Central memory CD4-positive, alpha-beta T cell (primary cell): Measurements from ENCODE around the gene PERM1.
"Not testable (repeated sequence)": the region's sequence is repeated elsewhere in the genome, so short reads cannot be mapped to it uniquely, and the experiment has no call there.

ENCODE experiments used
- DNase-seq: peaks from one replicate; pipeline ENCODE4 v3.0.0; 2022

Gene PERM1

GRCh38 chr1:978069-978834, 3.6 kb downstream of the PERM1 start:
- DNase-seq, result no peak

GRCh38 chr1:976791-977190, 5.1 kb downstream of the PERM1 start:
- not testable (repeated sequence) for DNase-seq

- DNase-seq, result peak; percentile 48
Observed at GRCh38 chr1:975896-976683, 5.8 kb downstream of the PERM1 start.

DNA sequence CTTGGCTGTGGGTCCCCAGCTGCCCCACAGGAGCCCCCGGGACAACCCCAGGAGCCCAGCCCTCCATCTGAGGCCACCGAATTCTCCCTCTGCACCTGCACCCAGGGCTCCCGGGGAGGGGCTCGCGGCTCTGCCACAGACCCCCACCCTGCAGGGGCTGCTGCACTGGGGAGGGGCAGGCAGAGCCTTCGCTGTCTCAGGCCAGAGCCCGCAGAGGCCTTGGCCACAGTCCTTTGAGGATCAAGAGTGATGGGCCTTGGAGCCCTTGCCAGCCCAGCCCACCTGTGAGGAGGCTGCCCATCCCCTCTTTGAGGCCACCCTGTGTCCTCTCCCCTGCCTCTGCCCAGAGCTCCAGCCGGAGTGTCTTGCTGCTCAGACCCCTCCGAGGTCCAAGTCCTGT, 6.5 kb downstream of the PERM1 start:
- DNase-seq, result no peak

DNA sequence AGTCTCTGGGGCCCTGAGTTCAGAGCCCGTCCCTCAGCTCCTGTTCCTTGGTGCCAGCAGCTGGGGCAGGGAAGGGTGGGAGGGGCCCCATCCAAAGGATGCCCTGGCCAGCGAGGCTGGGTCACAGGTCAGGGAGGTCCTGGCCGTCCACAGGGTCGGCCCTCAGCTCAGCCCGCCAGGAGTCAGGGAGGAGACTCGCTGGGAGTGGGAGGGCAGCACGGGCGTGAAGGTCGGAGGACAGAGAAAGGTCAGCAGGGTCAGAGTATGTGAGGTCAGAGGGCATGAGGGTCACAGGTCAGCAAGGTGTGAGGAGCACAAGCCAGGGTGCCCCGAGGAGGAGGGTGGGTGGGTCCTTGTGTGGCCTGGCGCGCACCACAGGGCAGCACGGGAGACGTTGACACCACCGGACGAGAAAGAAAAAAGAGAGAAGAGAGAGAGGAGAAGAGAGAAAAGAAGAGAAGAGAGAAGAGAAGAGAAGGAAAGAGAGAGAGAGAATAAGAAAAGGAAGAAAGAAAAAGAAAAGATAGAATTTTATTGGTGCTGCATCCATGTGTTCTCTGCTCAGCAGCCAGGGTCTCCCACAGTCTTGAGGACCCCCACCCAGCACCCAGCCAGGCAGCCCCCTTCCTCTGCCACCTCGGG, 7.1 kb downstream of the PERM1 start:
- DNase-seq, result no peak

GRCh38 chr1:974293-974640, 7.6 kb downstream of the PERM1 start:
- no peak for DNase-seq

DNA sequence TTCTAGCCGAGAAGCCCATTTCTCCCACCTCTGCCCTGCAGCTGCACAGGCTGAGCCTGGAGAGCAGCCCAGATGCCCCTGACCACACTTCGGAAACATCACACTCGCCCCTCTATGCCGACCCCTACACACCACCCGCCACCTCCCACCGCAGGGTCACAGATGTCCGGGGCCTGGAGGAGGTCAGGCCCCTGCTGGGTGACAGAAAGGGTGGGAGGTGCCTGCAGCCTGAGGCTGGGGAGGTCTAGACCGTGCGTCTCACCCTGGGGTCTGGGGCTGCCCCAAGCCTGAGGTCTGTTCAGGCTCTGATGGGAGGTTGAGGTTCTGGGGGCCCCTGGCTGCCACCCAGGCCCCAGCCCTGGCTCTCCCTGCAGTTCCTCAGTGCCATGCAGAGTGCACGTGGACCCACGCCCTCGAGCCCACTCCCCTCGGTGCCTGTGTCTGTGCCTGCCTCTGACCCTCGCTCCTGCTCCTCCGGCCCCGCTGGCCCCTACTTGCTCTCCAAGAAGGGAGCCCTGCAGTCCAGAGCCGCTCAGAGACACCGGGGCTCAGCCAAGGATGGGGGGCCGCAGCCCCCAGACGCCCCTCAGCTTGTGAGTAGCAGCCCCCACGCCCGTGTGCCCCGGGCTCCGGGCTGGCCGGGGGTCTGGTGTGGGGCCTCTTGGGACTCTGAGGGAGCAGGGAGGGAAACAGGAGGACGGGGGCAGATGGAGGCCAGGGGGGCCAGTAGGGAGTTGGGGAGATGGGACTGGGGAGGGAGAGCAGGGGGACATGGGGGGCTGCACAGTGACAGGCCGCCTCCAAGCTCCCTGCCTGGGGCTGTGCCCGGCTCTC, 8.2 kb downstream of the PERM1 start:
- DNase-seq, result no peak

DNA sequence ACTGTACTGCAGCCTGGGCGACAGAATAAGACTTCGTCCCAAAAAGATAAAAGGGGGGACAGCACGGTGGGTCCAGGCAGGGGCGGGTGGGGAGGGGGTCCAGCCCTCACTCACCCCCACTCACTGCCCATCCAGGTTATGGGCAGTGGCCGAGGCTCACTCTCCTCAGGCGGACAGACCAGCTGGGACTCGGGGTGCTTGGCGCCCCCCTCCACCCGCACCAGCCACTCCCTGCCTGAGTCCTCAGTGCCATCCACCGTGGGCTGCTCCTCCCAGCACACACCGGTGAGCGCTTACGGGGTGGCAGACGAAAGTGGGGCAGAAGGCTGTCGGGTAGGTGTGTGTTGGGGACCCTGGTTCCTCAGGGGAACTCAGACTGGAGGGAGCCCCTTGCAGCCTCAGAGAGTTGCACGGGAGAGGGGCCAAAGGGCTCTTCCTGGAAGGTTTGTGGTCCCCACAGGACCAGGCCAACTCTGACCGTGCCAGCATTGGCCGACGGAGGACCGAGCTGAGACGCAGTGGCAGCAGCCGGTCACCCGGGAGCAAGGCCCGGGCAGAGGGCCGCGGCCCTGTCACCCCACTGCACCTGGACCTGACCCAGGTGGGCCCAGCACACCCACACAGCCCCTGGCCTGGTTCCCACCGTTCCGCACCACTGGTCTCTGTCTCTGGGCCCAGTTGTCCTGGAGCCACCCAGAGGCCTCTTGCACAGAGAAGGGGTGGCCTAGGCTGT, 9.0 kb downstream of the PERM1 start:
- no peak for DNase-seq

DNA sequence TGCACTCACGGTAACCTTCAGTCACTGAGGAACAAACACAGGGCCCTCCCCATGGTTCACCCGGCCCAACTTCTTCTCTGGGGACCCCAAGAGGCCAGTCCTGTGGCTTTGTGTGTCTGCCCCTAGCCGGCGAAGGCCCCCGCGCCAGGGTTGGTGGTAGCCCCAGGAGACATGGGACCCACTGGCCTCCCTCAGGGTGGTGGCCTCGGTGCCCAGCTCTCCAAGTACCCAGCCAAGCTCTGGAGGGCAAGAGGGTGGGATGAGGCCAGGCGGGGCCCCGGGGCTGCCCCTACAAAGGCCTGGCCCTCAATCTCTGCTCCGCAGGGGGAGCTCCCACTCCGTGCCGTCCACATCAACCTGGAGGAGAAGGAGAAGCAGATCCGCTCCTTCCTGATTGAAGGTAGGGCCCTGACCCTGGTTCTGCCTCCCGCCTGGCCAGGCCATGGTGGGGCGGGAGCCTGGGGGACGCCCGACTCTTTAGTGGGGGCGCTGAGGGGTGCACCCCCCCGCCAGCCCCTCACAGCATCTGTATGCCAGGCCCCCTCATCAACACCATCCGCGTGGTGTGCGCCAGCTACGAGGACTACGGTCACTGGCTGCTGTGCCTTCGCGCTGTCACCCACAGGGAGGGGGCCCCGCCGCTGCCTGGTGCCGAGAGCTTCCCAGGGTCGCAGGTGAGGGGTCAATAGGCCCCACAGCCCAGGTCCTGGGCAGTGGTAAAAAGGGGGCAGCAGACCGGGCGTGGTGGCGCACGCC, 10.0 kb downstream of the PERM1 start:
- no peak for DNase-seq

GRCh38 chr1:970973-971730, 10.7 kb downstream of the PERM1 start:
- no peak for DNase-seq

GRCh38 chr1:970242-970972, 11.5 kb downstream of the PERM1 start:
- DNase-seq, result no peak

- no peak for DNase-seq
Observed at GRCh38 chr1:969260-969855, 12.5 kb downstream of the PERM1 start.

DNA sequence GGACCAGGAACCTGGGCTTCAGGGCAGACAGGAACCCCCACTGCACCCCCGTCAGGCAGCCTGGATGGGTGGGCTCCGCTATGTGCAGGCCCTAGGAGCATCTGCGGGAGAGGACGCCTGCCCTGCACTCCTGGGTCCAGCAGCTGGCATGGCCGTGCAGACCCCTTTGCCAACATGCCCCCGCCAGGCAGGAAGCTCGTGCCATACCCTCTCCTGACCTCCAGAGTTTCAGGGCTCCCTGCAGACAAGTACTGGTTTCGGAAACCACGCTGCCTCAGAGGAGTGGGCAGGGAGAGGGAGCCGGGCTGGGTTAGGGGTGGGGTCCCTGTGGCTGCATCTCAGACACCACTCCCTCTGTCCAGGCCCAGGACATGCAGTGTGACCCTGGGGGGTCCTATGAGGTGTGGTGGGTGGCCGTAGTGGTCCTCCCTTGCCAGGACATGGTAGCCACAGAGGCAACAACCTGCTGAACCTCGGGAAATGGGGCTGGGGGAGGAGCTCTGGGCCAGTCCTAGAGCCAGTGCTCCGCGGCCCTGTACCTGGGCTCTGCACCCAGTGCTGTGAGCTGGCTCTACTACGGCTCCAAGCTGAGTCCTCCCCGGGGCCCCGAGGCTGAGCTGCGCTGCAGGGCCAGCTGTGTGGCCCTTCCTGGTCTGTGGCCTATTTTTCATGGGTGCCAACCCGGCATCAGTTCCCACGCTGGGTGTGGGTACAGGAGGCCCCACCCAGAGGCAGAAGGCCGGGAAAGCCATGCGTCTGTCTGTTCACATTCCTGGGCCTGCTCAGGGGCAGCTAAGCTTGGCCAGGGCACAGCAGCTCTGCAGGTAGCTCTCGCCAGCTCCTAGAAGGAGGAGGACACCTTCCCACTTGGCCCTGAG, 14.2 kb downstream of the PERM1 start:
- no peak for DNase-seq

DNA sequence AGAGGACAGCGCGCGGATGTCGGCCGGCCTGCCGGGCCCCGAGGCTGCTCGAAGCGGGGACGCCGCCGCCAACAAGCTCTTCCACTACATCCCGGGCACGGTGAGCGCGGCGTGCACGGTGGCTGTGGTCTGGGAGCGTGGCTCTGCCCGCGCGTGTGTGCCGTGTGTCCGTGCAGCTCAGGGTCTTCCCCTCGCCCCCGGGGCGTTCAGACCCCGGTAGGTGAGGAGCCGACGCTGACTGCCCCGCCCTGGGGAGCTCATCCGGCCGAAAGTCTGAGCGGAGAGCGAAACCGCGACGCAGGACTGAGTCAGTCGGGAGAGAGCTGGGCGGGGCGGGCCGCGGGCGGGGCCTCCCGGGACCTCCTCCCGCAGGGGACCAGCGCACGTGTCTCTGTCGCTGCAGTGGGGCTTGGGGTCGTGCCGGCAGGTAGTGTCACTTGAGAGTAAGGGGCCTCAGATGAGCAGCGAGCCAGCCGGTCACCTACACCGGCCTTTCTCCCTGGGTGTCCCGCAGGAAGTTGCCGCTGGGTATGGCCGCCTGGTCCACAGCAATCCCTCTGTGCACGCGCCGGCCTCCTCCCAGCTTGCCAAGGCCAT, 15.1 kb downstream of the PERM1 start:
- peak; percentile 58 for DNase-seq

GRCh38 chr1:966135-966703, 15.7 kb downstream of the PERM1 start, which contains the start of gene PLEKHN1:
Gene PLEKHN1 (plus strand): TSS chr1:966482. CDS start chr1:966532, 50 bp downstream.
- DNase-seq, result no peak

DNA sequence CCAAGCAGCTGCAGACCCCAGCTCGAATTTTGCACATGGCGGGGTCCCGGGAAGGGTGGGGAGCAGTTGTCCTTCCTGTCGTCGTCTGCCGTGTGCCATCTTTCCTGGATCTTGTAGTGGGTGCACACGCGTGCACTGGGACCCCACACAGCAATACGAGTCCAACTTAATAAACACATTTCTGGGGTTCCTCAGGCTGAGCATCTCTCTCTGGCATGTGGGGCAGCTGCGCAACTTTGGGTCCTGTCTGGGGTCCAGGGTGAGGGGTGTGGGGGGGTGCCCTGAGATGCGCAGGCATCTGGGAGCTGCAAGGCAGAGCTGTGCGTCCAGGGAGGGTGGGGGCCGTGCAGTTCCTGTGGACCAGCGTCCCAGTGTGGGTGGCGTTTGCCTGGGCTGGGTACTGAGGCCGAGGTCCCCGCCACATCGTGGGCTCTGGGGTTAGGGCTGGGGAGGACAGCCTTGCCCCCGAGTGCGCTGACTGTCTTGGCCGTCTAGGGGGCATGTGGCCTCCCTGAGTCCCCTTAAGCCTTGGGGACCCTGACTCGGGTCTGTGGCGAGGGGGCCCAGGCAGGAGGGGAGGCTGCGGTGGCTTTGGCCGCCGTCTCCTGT, 16.3 kb downstream of the PERM1 start:
- DNase-seq, result no peak
